Measurements from ENCODE around the gene ARMC10. TPM values are rescaled to one million over a fixed set of nuclear protein-coding genes. Genes with fewer than 3 reads are reported as not detected.

Gene ARMC10
- total RNA-seq, 4 donors from 2014 or later, result 12.7 to 50.7 (median 27.0) TPM

DNA sequence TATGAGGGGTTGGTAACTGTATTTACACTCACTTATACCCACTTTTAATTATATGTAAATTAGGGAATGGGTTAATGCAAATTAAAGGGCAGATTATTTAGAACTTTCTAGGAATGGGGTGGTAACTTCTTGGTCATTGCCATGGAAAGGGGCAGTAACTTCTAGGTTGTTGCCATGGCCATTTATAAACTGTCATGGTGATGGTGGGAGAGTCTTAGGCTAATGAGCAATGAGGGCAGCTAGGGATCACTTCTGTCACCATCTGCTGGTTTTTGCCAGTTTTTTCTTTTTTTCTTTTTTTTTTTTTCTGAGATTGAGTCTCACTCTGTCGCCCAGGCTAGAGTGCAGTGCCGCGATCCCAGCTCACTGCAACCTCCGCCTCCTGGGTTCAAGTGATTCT, 40.8 kb downstream of the ARMC10 start:
- no peak overlapping the region for H3K4me3 ChIP-seq
- 97% methylated on average over 4 of the region's 4 CpGs; no CpG with 5 or more reads in 1 of the 2 donors for WGBS, 2 donors (ENCODE audit: low coverage in 1 of 2)
- DNase-seq, result no peak
- in situ Hi-C loops (cut with MboI; ENCODE audit: low pct_ligation_motif_present in 1 of 4, low pct_unique_long_range_greater_than_20kb in 1 of 4, low sequenced_read_pairs in 3 of 4) (no loop called here), intact Hi-C loops (cut with DNase I; ENCODE audit: low total_unique reads) (no loop called here)
- H3K4me1 ChIP-seq, result peaks cover 0 to 2% (median under 1%) of the 10 kb centered on the region in 4 donors
- H3K9me3 ChIP-seq, result peaks cover 0 to 3% of the 10 kb centered on the region in 2 donors
- H3K27me3 ChIP-seq, result no peaks in the 10 kb centered on the region
- TF ChIP-seq EP300 (IDR thresholded peaks at IDR 0.05; ENCODE audit: low read depth), result no peak
- TF ChIP-seq, protein P1, sequence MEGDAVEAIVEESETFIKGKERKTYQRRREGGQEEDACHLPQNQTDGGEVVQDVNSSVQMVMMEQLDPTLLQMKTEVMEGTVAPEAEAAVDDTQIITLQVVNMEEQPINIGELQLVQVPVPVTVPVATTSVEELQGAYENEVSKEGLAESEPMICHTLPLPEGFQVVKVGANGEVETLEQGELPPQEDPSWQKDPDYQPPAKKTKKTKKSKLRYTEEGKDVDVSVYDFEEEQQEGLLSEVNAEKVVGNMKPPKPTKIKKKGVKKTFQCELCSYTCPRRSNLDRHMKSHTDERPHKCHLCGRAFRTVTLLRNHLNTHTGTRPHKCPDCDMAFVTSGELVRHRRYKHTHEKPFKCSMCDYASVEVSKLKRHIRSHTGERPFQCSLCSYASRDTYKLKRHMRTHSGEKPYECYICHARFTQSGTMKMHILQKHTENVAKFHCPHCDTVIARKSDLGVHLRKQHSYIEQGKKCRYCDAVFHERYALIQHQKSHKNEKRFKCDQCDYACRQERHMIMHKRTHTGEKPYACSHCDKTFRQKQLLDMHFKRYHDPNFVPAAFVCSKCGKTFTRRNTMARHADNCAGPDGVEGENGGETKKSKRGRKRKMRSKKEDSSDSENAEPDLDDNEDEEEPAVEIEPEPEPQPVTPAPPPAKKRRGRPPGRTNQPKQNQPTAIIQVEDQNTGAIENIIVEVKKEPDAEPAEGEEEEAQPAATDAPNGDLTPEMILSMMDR (IDR thresholded peaks at IDR 0.05), result no peak
- no peak for TF ChIP-seq POLR2A (IDR thresholded peaks at IDR 0.05)
- TF ChIP-seq POLR2AphosphoS5 (IDR thresholded peaks at IDR 0.05), result no peak
- peaks cover 0 to 16% (median 5%) of the 10 kb centered on the region in 4 donors for H3K36me3 ChIP-seq
- no peak overlapping the region for H3K27ac ChIP-seq

DNA sequence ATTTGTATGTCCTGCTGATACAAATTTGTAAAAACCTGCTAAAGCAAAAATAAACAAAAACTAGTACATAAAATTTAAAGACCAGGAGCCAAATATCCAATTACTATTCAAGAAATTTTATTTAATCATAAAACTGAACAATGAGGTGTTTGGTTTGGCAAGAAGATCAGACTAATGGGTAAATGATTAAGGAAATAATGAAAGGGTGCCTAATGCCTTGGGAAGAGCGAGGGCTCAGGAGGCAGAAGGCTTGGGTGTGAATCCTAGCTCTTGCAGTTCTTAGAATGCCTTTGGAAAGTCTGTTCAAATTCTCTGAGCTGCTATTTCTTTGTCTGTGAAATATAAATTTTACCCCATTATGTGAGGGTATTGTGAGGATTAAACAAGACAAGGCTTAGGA, 41.6 kb downstream of the ARMC10 start:
- in situ Hi-C loops (cut with MboI; ENCODE audit: low pct_ligation_motif_present in 1 of 4, low pct_unique_long_range_greater_than_20kb in 1 of 4, low sequenced_read_pairs in 3 of 4), result no loop called here
- intact Hi-C loops (cut with DNase I; ENCODE audit: low total_unique reads), result no loop called here
- H3K27me3 ChIP-seq, result no peaks in the 10 kb centered on the region
- WGBS, 2 donors (ENCODE audit: low coverage in 1 of 2), result 100% methylated on average over 1 of the region's 1 CpG
- no peak overlapping the region for H3K27ac ChIP-seq
- peaks cover 0 to 16% (median 5%) of the 10 kb centered on the region in 4 donors for H3K36me3 ChIP-seq
- H3K9me3 ChIP-seq, result peaks cover 0 to 1% of the 10 kb centered on the region in 2 donors
- DNase-seq, result no peak
- H3K4me3 ChIP-seq, result no peak overlapping the region
- H3K4me1 ChIP-seq, result peaks cover 0 to 9% (median 4%) of the 10 kb centered on the region in 4 donors
- TF ChIP-seq EP300 (IDR thresholded peaks at IDR 0.05; ENCODE audit: low read depth), result no peak
- no peak for TF ChIP-seq POLR2AphosphoS5 (IDR thresholded peaks at IDR 0.05)
- no peak for TF ChIP-seq POLR2A (IDR thresholded peaks at IDR 0.05)
- TF ChIP-seq, protein P1 (IDR thresholded peaks at IDR 0.05), result no peak

DNA sequence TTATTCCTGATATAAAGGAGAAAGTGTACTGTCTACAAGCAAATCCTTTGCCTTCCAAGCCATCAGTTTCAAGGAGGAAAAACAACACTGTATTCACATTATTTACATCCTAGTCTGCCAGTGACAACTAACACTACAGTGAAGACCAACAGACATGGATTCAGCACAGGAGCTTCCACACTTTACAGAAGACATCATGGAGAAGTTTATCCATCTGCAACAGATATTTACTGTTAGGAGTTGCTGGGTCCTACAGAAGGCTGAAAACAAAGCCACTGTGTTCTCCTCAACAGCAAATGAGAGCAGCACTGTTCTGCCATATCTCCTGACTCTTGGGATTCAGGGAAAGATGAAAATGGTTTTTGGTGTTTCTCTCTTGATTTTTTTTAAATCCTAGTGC, 42.1 kb downstream of the ARMC10 start:
- peaks cover 0 to 14% (median 4%) of the 10 kb centered on the region in 4 donors for H3K4me1 ChIP-seq
- no peak overlapping the region for H3K27ac ChIP-seq
- no peak for DNase-seq
- TF ChIP-seq POLR2A (IDR thresholded peaks at IDR 0.05), result no peak
- no peak for TF ChIP-seq EP300 (IDR thresholded peaks at IDR 0.05; ENCODE audit: low read depth)
- TF ChIP-seq POLR2AphosphoS5 (IDR thresholded peaks at IDR 0.05), result no peak
- TF ChIP-seq, protein P1 (IDR thresholded peaks at IDR 0.05), result no peak
- in situ Hi-C loops (cut with MboI; ENCODE audit: low pct_ligation_motif_present in 1 of 4, low pct_unique_long_range_greater_than_20kb in 1 of 4, low sequenced_read_pairs in 3 of 4) (no loop called here), intact Hi-C loops (cut with DNase I; ENCODE audit: low total_unique reads) (no loop called here)
- H3K36me3 ChIP-seq, result peaks cover 0 to 16% (median 5%) of the 10 kb centered on the region in 4 donors
- H3K9me3 ChIP-seq, result no peaks in the 10 kb centered on the region
- no peaks in the 10 kb centered on the region for H3K27me3 ChIP-seq
- no peak overlapping the region for H3K4me3 ChIP-seq

DNA sequence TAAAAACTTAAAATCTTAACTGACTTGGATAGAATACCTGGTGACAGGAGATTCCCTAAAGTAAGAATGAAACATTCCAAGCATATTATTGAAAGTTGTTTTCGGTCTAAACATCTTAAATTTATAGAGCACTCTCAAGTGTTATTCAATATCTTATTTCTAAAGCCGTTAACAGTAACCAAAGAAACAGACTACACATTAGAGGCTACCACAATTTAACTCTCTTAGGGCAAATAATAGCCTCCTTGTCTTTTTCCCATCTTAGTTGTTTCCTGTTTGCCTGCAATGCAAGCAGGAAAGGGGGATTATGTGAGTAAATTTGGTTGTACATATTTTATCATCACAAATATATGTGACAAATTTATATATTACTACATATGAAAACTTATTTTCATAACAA, 42.5 kb downstream of the ARMC10 start:
- in situ Hi-C loops (cut with MboI; ENCODE audit: low pct_ligation_motif_present in 1 of 4, low pct_unique_long_range_greater_than_20kb in 1 of 4, low sequenced_read_pairs in 3 of 4) (no loop called here), intact Hi-C loops (cut with DNase I; ENCODE audit: low total_unique reads) (no loop called here)
- no peak for TF ChIP-seq EP300 (IDR thresholded peaks at IDR 0.05; ENCODE audit: low read depth)
- TF ChIP-seq, protein P1 (IDR thresholded peaks at IDR 0.05), result no peak

More for the DNA sequence above, 42.5 kb downstream of the ARMC10 start:
- no peaks in the 10 kb centered on the region for H3K27me3 ChIP-seq
- H3K27ac ChIP-seq, result no peak overlapping the region
- no peak for DNase-seq
- H3K9me3 ChIP-seq, result no peaks in the 10 kb centered on the region
- 88 to 89% methylated on average over 2 of the region's 2 CpGs for WGBS, 2 donors (ENCODE audit: low coverage in 1 of 2)
- no peak overlapping the region for H3K4me3 ChIP-seq
- H3K36me3 ChIP-seq, result peaks cover 0 to 16% (median 5%) of the 10 kb centered on the region in 4 donors
- peaks cover 0 to 19% (median 6%) of the 10 kb centered on the region in 4 donors for H3K4me1 ChIP-seq
